Parathyroid adenoma (tissue), 2 donors: ENCODE results near the gene CDH4.

Experiments
- H2AFZ ChIP-seq: fragments of 300-600 bp; sonication (generic); one replicate; pipeline ENCODE4 v1.7.0; 2017; ENCODE audit warnings: antibody characterized with exemption, mild to moderate bottlenecking
- H3K27ac ChIP-seq: fragments of 300-600 bp; sonication (generic); one replicate; pipeline ENCODE4 v1.7.0; 2017
- H3K27me3 ChIP-seq: fragments of 300-600 bp; sonication (generic); one replicate; pipeline ENCODE4 v1.7.0; 2017; ENCODE audit warnings: low read length; ENCODE audit not compliant: control insufficient read depth, insufficient read depth
- H3K36me3 ChIP-seq: fragments of 300-600 bp; sonication (generic); one replicate; pipeline ENCODE4 v1.7.0; 2017; ENCODE audit warnings: low read length; ENCODE audit not compliant: control insufficient read depth, insufficient read depth
- H3K4me1 ChIP-seq: fragments of 300-600 bp; sonication (generic); one replicate; pipeline ENCODE4 v1.7.0; 2017; ENCODE audit warnings: control low read depth
- H3K4me2 ChIP-seq: fragments of 300-600 bp; sonication (generic); one replicate; pipeline ENCODE4 v1.7.0; 2017; ENCODE audit warnings: low read length
- H3K4me3 ChIP-seq: fragments of 300-600 bp; sonication (generic); one replicate; pipeline ENCODE4 v1.7.0; 2017; ENCODE audit warnings: low read depth, low read length
- H3K79me2 ChIP-seq: fragments of 300-600 bp; sonication (generic); one replicate; pipeline ENCODE4 v1.7.0; 2017; ENCODE audit warnings: control low read depth
- H3K9ac ChIP-seq: fragments of 300-600 bp; sonication (generic); one replicate; pipeline ENCODE4 v1.7.0; 2017; ENCODE audit warnings: mild to moderate bottlenecking
- H3K9me3 ChIP-seq: fragments of 300-600 bp; sonication (generic); one replicate; pipeline ENCODE4 v1.7.0; 2017; ENCODE audit warnings: low read length; ENCODE audit not compliant: control insufficient read depth
- TF ChIP-seq, protein P1 (sequence below): fragments of 300-600 bp; sonication (generic); IDR thresholded peaks from one replicate; pipeline ENCODE4 v1.7.0; 2017; ENCODE audit warnings: antibody characterized with exemption, mild to moderate bottlenecking
- donor health status: primary hyperparathyroidism.

CDH4 gene

DNA sequence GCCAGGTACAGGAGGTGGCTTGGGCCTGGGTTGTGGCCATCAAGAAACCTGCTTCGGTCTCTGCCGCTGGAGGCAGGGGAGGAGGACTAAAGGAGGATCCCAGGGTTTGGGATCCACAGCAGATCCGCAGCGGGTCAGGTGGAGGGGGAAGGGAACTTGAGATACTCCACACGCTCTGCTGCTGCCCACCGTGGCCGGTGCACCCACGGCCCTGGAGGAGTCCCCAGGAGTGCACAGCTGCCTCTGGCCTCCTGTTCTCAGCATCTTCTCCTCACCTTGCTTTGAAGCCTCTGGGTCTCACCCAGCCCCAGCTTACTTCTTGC, 286.8 kb downstream of the CDH4 start:
- no peak overlapping the region for H3K27ac ChIP-seq

DNA sequence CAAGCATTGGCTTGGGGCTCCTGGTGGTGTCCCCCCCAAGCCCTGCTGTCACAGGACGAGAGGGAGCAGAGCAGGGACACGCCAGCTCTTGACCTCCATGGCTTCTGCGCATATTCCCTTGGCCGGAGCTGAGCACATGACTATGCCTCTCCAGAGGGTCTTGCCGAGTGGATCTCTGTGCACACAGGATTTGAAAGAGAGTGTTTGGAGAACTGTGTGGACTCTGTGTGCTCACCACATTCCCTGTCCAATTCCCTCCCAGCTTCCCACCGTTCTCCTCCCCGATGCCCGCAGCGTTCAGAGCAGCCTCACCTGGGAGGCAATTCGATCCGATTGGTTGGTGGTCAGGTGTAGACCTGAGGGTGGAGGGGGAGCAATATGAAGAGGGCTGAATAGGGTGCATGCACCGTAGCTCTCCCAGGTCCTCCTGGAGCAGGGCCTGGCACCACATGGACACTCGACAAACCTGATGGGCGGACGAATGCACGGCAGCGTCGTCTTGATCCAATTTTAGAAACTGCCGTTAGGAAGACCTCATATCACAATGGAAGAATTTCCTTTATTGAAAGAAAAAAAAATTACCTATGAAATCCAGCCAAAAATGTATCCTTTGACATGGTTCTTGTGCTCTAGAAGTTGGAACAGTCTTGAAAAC, 287.8 kb downstream of the CDH4 start:
- TF ChIP-seq, protein P1, sequence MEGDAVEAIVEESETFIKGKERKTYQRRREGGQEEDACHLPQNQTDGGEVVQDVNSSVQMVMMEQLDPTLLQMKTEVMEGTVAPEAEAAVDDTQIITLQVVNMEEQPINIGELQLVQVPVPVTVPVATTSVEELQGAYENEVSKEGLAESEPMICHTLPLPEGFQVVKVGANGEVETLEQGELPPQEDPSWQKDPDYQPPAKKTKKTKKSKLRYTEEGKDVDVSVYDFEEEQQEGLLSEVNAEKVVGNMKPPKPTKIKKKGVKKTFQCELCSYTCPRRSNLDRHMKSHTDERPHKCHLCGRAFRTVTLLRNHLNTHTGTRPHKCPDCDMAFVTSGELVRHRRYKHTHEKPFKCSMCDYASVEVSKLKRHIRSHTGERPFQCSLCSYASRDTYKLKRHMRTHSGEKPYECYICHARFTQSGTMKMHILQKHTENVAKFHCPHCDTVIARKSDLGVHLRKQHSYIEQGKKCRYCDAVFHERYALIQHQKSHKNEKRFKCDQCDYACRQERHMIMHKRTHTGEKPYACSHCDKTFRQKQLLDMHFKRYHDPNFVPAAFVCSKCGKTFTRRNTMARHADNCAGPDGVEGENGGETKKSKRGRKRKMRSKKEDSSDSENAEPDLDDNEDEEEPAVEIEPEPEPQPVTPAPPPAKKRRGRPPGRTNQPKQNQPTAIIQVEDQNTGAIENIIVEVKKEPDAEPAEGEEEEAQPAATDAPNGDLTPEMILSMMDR: no peak
- no peaks in the 10 kb centered on the region for H3K27me3 ChIP-seq
- H3K27ac ChIP-seq: no peak overlapping the region
- H2AFZ ChIP-seq: no peak overlapping the region
- H3K79me2 ChIP-seq: no peaks in the 10 kb centered on the region
- H3K9ac ChIP-seq: no peak overlapping the region
- H3K36me3 ChIP-seq: no peaks in the 10 kb centered on the region
- H3K4me3 ChIP-seq: no peak overlapping the region
- no peaks in the 10 kb centered on the region for H3K9me3 ChIP-seq
- H3K4me1 ChIP-seq: no peaks in the 10 kb centered on the region
- no peak overlapping the region for H3K4me2 ChIP-seq

More for the DNA sequence above, 286.8 kb downstream of the CDH4 start:
- Histone ChIP-seq H3K79me2 (no peaks in the 10 kb centered on the region), H3K4me2 (no peak overlapping the region), H3K9ac (no peak overlapping the region), H3K9me3 (no peaks in the 10 kb centered on the region), H3K4me1 (no peaks in the 10 kb centered on the region), H3K4me3 (no peak overlapping the region), H3K27me3 (no peaks in the 10 kb centered on the region), H2AFZ (no peak overlapping the region), H3K36me3 (no peaks in the 10 kb centered on the region)
- TF ChIP-seq, protein P1: no peak

DNA sequence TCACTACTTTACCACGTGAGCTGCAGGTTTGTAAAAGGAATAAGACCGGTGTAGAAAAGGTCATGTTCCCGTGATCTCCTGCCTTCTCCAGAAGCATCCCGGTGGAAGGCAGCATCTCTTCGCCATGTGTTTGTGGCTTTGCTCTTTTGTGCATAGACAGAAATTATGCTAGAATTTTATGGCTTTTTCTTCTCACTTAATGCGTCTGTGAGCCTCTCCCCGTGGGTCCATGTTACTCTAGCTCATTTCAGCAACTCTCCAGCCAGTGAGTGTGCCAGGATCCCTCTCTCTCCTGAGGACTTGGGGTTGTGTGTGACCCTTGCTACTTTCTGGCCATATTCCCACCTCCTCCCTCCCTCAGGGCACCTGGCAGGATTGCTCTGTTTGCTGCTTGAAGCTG, 289.5 kb downstream of the CDH4 start:
- TF ChIP-seq, protein P1: no peak
- Histone ChIP-seq H2AFZ (no peak overlapping the region), H3K4me2 (no peak overlapping the region), H3K79me2 (no peaks in the 10 kb centered on the region), H3K36me3 (no peaks in the 10 kb centered on the region), H3K27me3 (no peaks in the 10 kb centered on the region), H3K9ac (no peak overlapping the region), H3K9me3 (no peaks in the 10 kb centered on the region), H3K4me3 (no peak overlapping the region), H3K27ac (no peak overlapping the region), H3K4me1 (no peaks in the 10 kb centered on the region)

DNA sequence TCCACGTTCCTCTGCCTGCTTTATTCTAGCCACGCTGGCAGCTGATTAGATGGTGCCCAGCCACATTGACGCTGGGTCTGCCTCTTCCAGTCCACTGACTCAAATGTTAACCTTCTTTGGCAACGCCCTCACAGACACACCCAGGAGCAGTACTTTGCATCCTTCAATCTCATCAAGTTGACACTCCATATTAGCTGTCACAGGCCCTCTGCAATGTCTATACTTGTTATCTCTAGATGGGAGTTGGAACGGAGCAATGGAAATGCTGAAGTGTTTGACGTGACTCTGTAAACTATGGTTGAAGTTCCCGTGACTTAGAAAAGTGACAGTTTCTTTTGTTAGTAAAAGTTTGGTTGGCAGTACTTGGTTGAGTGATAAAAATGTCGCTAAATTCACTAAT, 291.0 kb downstream of the CDH4 start:
- TF ChIP-seq, protein P1: no peak
- H3K9ac ChIP-seq: no peak overlapping the region
- H3K27me3 ChIP-seq: peaks cover 4% of the 10 kb centered on the region
- no peak overlapping the region for H3K4me3 ChIP-seq
- no peaks in the 10 kb centered on the region for H3K36me3 ChIP-seq
- H3K27ac ChIP-seq: no peak overlapping the region
- H3K79me2 ChIP-seq: no peaks in the 10 kb centered on the region
- no peaks in the 10 kb centered on the region for H3K9me3 ChIP-seq
- H3K4me1 ChIP-seq: no peaks in the 10 kb centered on the region
- H3K4me2 ChIP-seq: no peak overlapping the region
- H2AFZ ChIP-seq: no peak overlapping the region
